Sigmoid colon (tissue), 7 donors: ENCODE measurements around the gene PMM2. TPM values are rescaled to one million over a fixed set of nuclear protein-coding genes. Genes with fewer than 3 reads are reported as not detected.
"Not testable (repeated sequence)": the region's sequence is repeated elsewhere in the genome, so short reads cannot be mapped to it uniquely, and the experiment has no call there.

Experiments
- DNase-seq: peaks from one replicate; pipeline ENCODE4 v3.0.0-alpha.2; 2019
- H3K27ac ChIP-seq, 4 donors: fragments of 200-600 bp; sonication (generic); one replicate each; pipeline ENCODE4 v1.5.1; 2016 to 2019; ENCODE audit warnings: mild to moderate bottlenecking in 1 of 4
- H3K27me3 ChIP-seq, 3 donors: fragments of 200-600 bp; sonication (generic); one replicate each; pipeline ENCODE4 v1.5.1; 2019; ENCODE audit warnings: mild to moderate bottlenecking in 1 of 3
- H3K36me3 ChIP-seq, 4 donors: fragments of 200-600 bp; sonication (generic); one replicate each; pipeline ENCODE4 v1.5.1; 2016 to 2019
- H3K4me1 ChIP-seq, 4 donors: fragments of 200-600 bp; sonication (generic); one replicate each; pipeline ENCODE4 v1.5.1; 2017 to 2019
- H3K4me3 ChIP-seq, 4 donors: fragments of 200-600 bp; sonication (generic); one replicate each; pipeline ENCODE4 v1.5.1; 2017 to 2019; ENCODE audit warnings: mild to moderate bottlenecking in 2 of 4, moderate library complexity in 1 of 4
- H3K9me3 ChIP-seq, 4 donors: fragments of 200-600 bp in 3 of 4; sonication (generic) in 3 of 4; one replicate each; pipeline versions ENCODE4 v1.5.1 to v1.6.1; 2013 to 2019
- EP300 ChIP-seq, 4 donors: sonication (generic); formaldehyde crosslinking; IDR thresholded peaks; one replicate each; pipeline ENCODE4 v1.6.1; 2017; ENCODE audit warnings: antibody characterized with exemption in 4 of 4
- POLR2A ChIP-seq, 2 donors: fragments of 450-650 bp; IDR thresholded peaks; one replicate each; pipeline ENCODE4 v1.6.1; 2016; ENCODE audit warnings: antibody characterized with exemption in 2 of 2, mild to moderate bottlenecking in 2 of 2, moderate library complexity in 2 of 2
- POLR2AphosphoS5 ChIP-seq, 4 donors: sonication (generic); formaldehyde crosslinking; IDR thresholded peaks; one replicate each; pipeline ENCODE4 v1.6.1; 2017; ENCODE audit warnings: antibody characterized with exemption in 4 of 4
- WGBS, 2 donors: extraction: QIAGEN DNeasy Blood & Tissue Kit; methylation state at CpG; one replicate each; pipeline ENCODE4 v1.1.7; 2013; 5-methylcytosine and 5-hydroxymethylcytosine counted together
- intact Hi-C: fragments of 100-400 bp; cut with DNase I; formaldehyde crosslinking; loops from one replicate; pipeline ENCODE4 v1.15.1; 2023
- polyA plus RNA-seq, 3 donors: library from polyadenylated mRNA; stranded (reverse); fragments of 200-250 nt; gene quantifications; one replicate each; pipeline ENCODE4 v1.2.3, GENCODE V29; 2013
- total RNA-seq, 4 donors: library from RNA; depleted of rRNA; stranded (reverse); fragments of >200 nt; gene quantifications; one replicate each; pipeline ENCODE4 v1.1.0, GENCODE V29; 2016
- TF ChIP-seq, protein P1 (sequence below), 4 experiments: fragments of 450-650 bp in 3 of 4; fragments of 200-600 bp in 1 of 4; IDR thresholded peaks; one replicate each; pipeline ENCODE4 v1.5.1; 2016 to 2019; ENCODE audit warnings: antibody characterized with exemption in 4 of 4, mild to moderate bottlenecking in 3 of 4, moderate library complexity in 2 of 4
- donor health status: healthy with polysubstance abuse.
- donor health status: Bipolar disorder and iron deficiency.
- donor health status: healthy.

The PMM2 gene
- total and polyA plus RNA-seq, 7 donors, result 13.6 to 52.4 (median 22.1) TPM

GRCh38 chr16:8872071-8872470 lies 74.4 kb downstream of the PMM2 start:
- no peak overlapping the region for H3K27ac ChIP-seq
- WGBS, 2 donors, result 53 to 86% methylated on average over 5 of the region's 5 CpGs
- intact Hi-C loops, result no loop called here

GRCh38 chr16:8872967-8873865 lies 75.6 kb downstream of the PMM2 start:
- TF ChIP-seq POLR2A (IDR thresholded peaks at IDR 0.05) (no peak), EP300 (IDR thresholded peaks at IDR 0.05) (no peak), POLR2AphosphoS5 (IDR thresholded peaks at IDR 0.05) (no peak)
- TF ChIP-seq, protein P1, sequence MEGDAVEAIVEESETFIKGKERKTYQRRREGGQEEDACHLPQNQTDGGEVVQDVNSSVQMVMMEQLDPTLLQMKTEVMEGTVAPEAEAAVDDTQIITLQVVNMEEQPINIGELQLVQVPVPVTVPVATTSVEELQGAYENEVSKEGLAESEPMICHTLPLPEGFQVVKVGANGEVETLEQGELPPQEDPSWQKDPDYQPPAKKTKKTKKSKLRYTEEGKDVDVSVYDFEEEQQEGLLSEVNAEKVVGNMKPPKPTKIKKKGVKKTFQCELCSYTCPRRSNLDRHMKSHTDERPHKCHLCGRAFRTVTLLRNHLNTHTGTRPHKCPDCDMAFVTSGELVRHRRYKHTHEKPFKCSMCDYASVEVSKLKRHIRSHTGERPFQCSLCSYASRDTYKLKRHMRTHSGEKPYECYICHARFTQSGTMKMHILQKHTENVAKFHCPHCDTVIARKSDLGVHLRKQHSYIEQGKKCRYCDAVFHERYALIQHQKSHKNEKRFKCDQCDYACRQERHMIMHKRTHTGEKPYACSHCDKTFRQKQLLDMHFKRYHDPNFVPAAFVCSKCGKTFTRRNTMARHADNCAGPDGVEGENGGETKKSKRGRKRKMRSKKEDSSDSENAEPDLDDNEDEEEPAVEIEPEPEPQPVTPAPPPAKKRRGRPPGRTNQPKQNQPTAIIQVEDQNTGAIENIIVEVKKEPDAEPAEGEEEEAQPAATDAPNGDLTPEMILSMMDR (IDR thresholded peaks at IDR 0.05), result no peak

More at GRCh38 chr16:8872071-8872470, 74.4 kb downstream of the PMM2 start:
- DNase-seq, result no peak
- TF ChIP-seq EP300 (IDR thresholded peaks at IDR 0.05) (no peak), POLR2A (IDR thresholded peaks at IDR 0.05) (no peak), POLR2AphosphoS5 (IDR thresholded peaks at IDR 0.05) (no peak)
- TF ChIP-seq, protein P1 (IDR thresholded peaks at IDR 0.05), result no peak
- peaks cover 0 to 24% (median 14%) of the 10 kb centered on the region in 4 donors for H3K4me1 ChIP-seq
- H3K36me3 ChIP-seq, result no peaks in the 10 kb centered on the region
- H3K9me3 ChIP-seq, result no peaks in the 10 kb centered on the region
- H3K4me3 ChIP-seq, result no peak overlapping the region
- peaks cover 0 to 4% (median 0%) of the 10 kb centered on the region in 3 donors for H3K27me3 ChIP-seq

GRCh38 chr16:8873866-8874195 lies 76.2 kb downstream of the PMM2 start:
- H3K27me3 ChIP-seq, intact Hi-C loops, H3K9me3 ChIP-seq: not testable (repeated sequence)

More at GRCh38 chr16:8872967-8873865, 75.6 kb downstream of the PMM2 start:
- no peak for DNase-seq
- peaks cover 0 to 12% (median 4%) of the 10 kb centered on the region in 4 donors for H3K4me1 ChIP-seq
- intact Hi-C loops, result no loop called here
- no peaks in the 10 kb centered on the region for H3K36me3 ChIP-seq
- H3K9me3 ChIP-seq, result no peaks in the 10 kb centered on the region
- 81 to 89% methylated on average over 22 of the region's 22 CpGs for WGBS, 2 donors
- H3K27ac ChIP-seq, result no peak overlapping the region
- H3K27me3 ChIP-seq, result no peaks in the 10 kb centered on the region
- H3K4me3 ChIP-seq, result no peak overlapping the region

GRCh38 chr16:8874388-8874787 lies 76.7 kb downstream of the PMM2 start:
- Histone ChIP-seq H3K9me3 (no peaks in the 10 kb centered on the region), H3K27ac (no peak overlapping the region), H3K4me1 (peaks cover 0 to 4% (median 2%) of the 10 kb centered on the region in 4 donors), H3K36me3 (no peaks in the 10 kb centered on the region), H3K27me3 (no peaks in the 10 kb centered on the region), H3K4me3 (no peak overlapping the region)
- 50 to 78% methylated on average over 6 of the region's 6 CpGs for WGBS, 2 donors
- TF ChIP-seq EP300 (IDR thresholded peaks at IDR 0.05) (no peak), POLR2A (IDR thresholded peaks at IDR 0.05) (no peak), POLR2AphosphoS5 (IDR thresholded peaks at IDR 0.05) (no peak)
- TF ChIP-seq, protein P1 (IDR thresholded peaks at IDR 0.05), result no peak
- no peak for DNase-seq
- intact Hi-C loops, result no loop called here

More at GRCh38 chr16:8873866-8874195, 76.2 kb downstream of the PMM2 start:
- not testable (repeated sequence) for DNase-seq, H3K36me3 ChIP-seq, H3K27ac ChIP-seq, H3K4me3 ChIP-seq, H3K4me1 ChIP-seq
- WGBS, 2 donors, result 87 to 95% methylated on average over 7 of the region's 7 CpGs

DNA sequence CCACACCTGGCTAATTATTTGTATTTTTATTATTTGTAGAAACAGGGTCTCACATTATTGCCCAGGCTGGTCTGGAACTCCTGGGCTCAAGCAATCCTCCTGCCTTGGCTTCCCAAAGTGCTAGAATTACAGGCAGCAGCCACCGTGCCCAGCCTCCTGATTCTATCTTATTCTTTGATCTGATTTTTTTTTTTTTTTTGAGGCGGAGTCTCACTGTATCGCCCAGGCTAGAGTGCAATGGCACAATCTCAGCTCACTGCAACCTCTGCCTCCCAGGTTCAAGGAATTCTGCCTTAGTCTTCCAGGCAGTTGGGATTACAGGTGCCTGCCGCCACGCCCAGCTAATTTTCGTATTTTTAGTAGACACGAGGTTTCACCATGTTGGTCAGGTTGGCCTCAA lies 77.7 kb downstream of the PMM2 start:
- H3K27me3 ChIP-seq, intact Hi-C loops, H3K9me3 ChIP-seq, H3K4me3 ChIP-seq, H3K4me1 ChIP-seq, DNase-seq, H3K27ac ChIP-seq, H3K36me3 ChIP-seq: not testable (repeated sequence)
- 56 to 72% methylated on average over 7 of the region's 7 CpGs for WGBS, 2 donors
